Mammary epithelial cell (primary cell): ENCODE results near the gene NOL4L.

ENCODE experiments used
- CTCF ChIP-seq, 2 donors: IDR thresholded peaks in 1 of 2; conservative IDR thresholded peaks in 1 of 2; 2 replicates each; pipeline ENCODE4 v1.5.1; 2011 to 2012; ENCODE audit warnings: inconsistent platforms in 2 of 2, low read length in 2 of 2, mild to moderate bottlenecking in 2 of 2, control low read depth in 1 of 2, low read depth in 1 of 2; ENCODE audit not compliant: insufficient read depth in 1 of 2; ENCODE audit errors: extremely low read depth in 1 of 2
- EZH2 ChIP-seq: IDR thresholded peaks from 2 replicates; pipeline ENCODE4 v1.6.1; 2012; ENCODE audit warnings: low read length, inconsistent platforms, borderline replicate concordance

GRCh38 chr20:32608664-32609015 lies 23.5 kb upstream of the NOL4L start:
- TF ChIP-seq CTCF (conservative IDR thresholded peaks at IDR 0.05 in 1 of 2, IDR thresholded peaks at IDR 0.05 in 1 of 2; ENCODE audit: extremely low read depth in 1 of 2, insufficient read depth in 1 of 2, low read depth in 1 of 2, low read length in 2 of 2) (no peak), EZH2 (no peak)
